Heart left ventricle (tissue), 16 donors: ENCODE data around the gene RASD2. TPM values are rescaled to one million over a fixed set of nuclear protein-coding genes. Genes with fewer than 3 reads are reported as not detected.

Experiments
- ATAC-seq, 4 donors: fragments of 200-7000 bp; cut with Tn5 transposase; one replicate each; pipeline ENCODE4 v1.9.1; 2020 to 2022; ENCODE audit warnings: moderate library complexity in 4 of 4, mild to moderate bottlenecking in 3 of 4, moderate number of reproducible peaks in 1 of 4
- DNase-seq, 5 donors: peaks; one replicate each; pipeline ENCODE4 v3.0.0-alpha.2; 2020
- H3K27ac ChIP-seq, 12 donors: fragments of 200-600 bp; sonication (generic) in 4 of 12; one replicate each; pipeline versions ENCODE4 v1.5.0 to v1.8.0; 2016 to 2022; ENCODE audit warnings: mild to moderate bottlenecking in 2 of 12
- H3K27me3 ChIP-seq, 9 donors: fragments of 200-600 bp; sonication (generic) in 2 of 9; one replicate each; pipeline versions ENCODE4 v1.5.1 to v1.8.0; 2016 to 2022; ENCODE audit warnings: mild to moderate bottlenecking in 3 of 9
- H3K36me3 ChIP-seq, 9 donors: fragments of 200-600 bp; sonication (generic) in 2 of 9; one replicate each; pipeline versions ENCODE4 v1.5.0 to v1.8.0; 2018 to 2022; ENCODE audit warnings: mild to moderate bottlenecking in 2 of 9
- H3K4me1 ChIP-seq, 12 donors: fragments of 200-600 bp; sonication (generic) in 4 of 12; one replicate each; pipeline versions ENCODE4 v1.5.0 to v1.8.0; 2016 to 2022; ENCODE audit warnings: mild to moderate bottlenecking in 3 of 12
- H3K4me3 ChIP-seq, 12 donors: fragments of 200-600 bp; sonication (generic) in 4 of 12; one replicate each; pipeline versions ENCODE4 v1.5.0 to v1.8.0; 2017 to 2022; ENCODE audit warnings: mild to moderate bottlenecking in 9 of 12, moderate library complexity in 4 of 12
- H3K9me3 ChIP-seq, 12 donors: fragments of 200-600 bp; sonication (generic) in 4 of 12; one replicate each; pipeline versions ENCODE4 v1.5.0 to v1.8.0; 2016 to 2022; ENCODE audit warnings: mild to moderate bottlenecking in 1 of 12
- CTCF ChIP-seq, 12 donors: fragments of 200-600 bp; sonication (generic) in 4 of 12; IDR thresholded peaks; one replicate each; pipeline versions ENCODE4 v1.5.0 to v1.8.0; 2018 to 2022; ENCODE audit warnings: antibody characterized with exemption in 12 of 12, mild to moderate bottlenecking in 5 of 12
- POLR2A ChIP-seq, 2 donors: fragments of 450-650 bp; IDR thresholded peaks; one replicate each; pipeline ENCODE4 v1.6.1; 2017; ENCODE audit warnings: antibody characterized with exemption in 2 of 2, mild to moderate bottlenecking in 2 of 2, moderate library complexity in 2 of 2
- WGBS, 4 donors: extraction: QIAGEN DNeasy Blood & Tissue Kit in 2 of 4; methylation state at CpG; one replicate each; pipeline versions ENCODE4 v1.1.5 to v1.1.7; 2013 to 2018; 5-methylcytosine and 5-hydroxymethylcytosine counted together
- intact Hi-C, 10 donors: fragments of 100-400 bp; cut with DNase I; formaldehyde crosslinking; loops; one replicate each; pipeline versions ENCODE4 v1.11.1 to v1.14.2; 2022
- polyA plus RNA-seq, 2 donors: library from polyadenylated mRNA; stranded (reverse); fragments of 200-250 nt; gene quantifications; one replicate each; pipeline ENCODE4 v1.2.3, GENCODE V29; 2013
- total RNA-seq, 9 donors: library from RNA; depleted of rRNA in 2 of 9; stranded (reverse); fragments of >200 nt in 2 of 9; fragmentation: NEBNext Ultra II Directional in 3 of 9; extraction: Animal tissue kit (Norgen Biotek cat#: 25700) in 3 of 9; gene quantifications; one replicate each; pipeline versions ENCODE4 v1.1.0 to v1.2.4, GENCODE V29; 2016 to 2023
- donor health status: ischemic (EF 13 %, LVEDD 7.1; RV severe dilation, severe dysfunction).
- donor health status: healthy with polysubstance abuse.
- donor health status: DM: no; HTN: yes; CAD: no.
- donor health status: DM: no; HTN: no; CAD: no.
- donor health status: ischemic (EF 25% LVEDD 6.9; RV normal size, moderate dysfunction).
- donor health status: ischemic (EF 25% LVEDD 5.7; RV mildly dilated, moderate dysfunction).
- donor health status: healthy.
- donor health status: DM: yes; HTN: yes; CAD: no.
- donor health status: ischemic (EF 35%, LVEDD 5.7; RV mildly dilated, moderate dysfunction).
- donor health status: nonischemic (EF 11% LVEDD 7.7; RV severe dilation, severe dysfunction).
- donor health status: DM: yes; HTN: yes; CAD: no.
- donor health status: PGD.
- donor health status: ischemic (EF 29% LVEDD 5.4; RV normal size, mild dysfunction).
- donor health status: nonischemic (EF 23%, LVEDD 6.1; RV moderate dilation, normal function).

Gene RASD2
- total and polyA plus RNA-seq, 11 donors: 1.4 to 10.5 (median 5.0) TPM

- WGBS, 4 donors: 85 to 96% (median 88%) methylated on average over 8 of the region's 8 CpGs
- DNase-seq: no peak
Measured at GRCh38 chr22:35576671-35577070, 36.0 kb downstream of the RASD2 start.

DNA sequence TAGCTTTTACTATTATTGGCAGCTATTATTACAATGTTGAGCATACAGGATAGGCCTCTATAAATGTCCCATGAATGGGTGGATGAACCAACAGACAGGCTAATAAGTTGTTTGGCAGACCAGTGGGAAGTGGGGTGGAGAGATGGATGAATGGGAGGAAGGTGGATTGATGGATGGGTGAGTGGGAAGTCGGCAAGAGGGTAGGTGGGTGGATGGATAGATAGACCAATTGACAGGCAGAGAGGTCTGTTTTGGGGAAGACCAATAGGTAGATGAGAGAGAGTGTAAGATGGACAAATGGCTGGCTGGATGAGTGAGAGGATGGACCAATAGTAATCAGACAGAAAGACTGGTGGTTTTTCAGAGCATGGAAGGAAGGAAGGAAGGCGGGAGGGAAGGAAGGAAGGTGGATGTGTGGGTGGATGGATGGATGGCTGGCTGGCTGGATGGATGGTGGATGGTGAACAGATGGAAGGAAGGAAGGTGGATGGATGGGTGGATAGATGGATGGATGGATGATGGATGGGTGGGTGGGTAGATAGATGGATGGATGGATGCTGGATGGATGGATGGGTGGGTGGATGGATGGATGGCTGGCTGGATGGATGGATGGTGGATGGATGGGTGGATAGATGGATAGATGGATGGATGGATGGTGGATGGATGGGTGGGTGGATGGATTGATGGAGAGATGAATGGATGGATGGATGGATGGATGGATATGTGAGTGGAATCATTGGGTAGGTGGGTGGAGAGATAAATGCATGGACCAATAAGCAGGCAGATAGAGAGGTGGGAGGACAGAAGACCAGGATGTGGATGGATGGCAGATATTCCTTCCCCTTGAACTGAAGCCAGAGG lies 37.4 kb downstream of the RASD2 start:
- Histone ChIP-seq H3K9me3 (no peaks in the 10 kb centered on the region), H3K27ac (peak overlapping the region in 1 of 12 donors; percentile 35), H3K27me3 (no peaks in the 10 kb centered on the region), H3K36me3 (no peaks in the 10 kb centered on the region), H3K4me1 (peaks cover 0 to 10% (median 5%) of the 10 kb centered on the region in 12 donors), H3K4me3 (no peak overlapping the region)
- 88 to 91% (median 90%) methylated on average over 2 of the region's 2 CpGs for WGBS, 4 donors
- no peak for TF ChIP-seq POLR2A (IDR thresholded peaks at IDR 0.05)
- TF ChIP-seq CTCF (IDR thresholded peaks at IDR 0.05): no peak
- ATAC-seq: no peak
- intact Hi-C loops: no loop called here
- DNase-seq: no peak

More at GRCh38 chr22:35576671-35577070, 36.0 kb downstream of the RASD2 start:
- ATAC-seq: no peak
- Histone ChIP-seq H3K4me1 (peaks cover 0 to 1% (median 0%) of the 10 kb centered on the region in 12 donors), H3K27me3 (no peaks in the 10 kb centered on the region), H3K4me3 (no peak overlapping the region), H3K9me3 (no peaks in the 10 kb centered on the region), H3K36me3 (no peaks in the 10 kb centered on the region), H3K27ac (no peak overlapping the region)
- intact Hi-C loops: no loop called here
- no peak for TF ChIP-seq CTCF (IDR thresholded peaks at IDR 0.05)
- TF ChIP-seq POLR2A (IDR thresholded peaks at IDR 0.05): no peak

DNA sequence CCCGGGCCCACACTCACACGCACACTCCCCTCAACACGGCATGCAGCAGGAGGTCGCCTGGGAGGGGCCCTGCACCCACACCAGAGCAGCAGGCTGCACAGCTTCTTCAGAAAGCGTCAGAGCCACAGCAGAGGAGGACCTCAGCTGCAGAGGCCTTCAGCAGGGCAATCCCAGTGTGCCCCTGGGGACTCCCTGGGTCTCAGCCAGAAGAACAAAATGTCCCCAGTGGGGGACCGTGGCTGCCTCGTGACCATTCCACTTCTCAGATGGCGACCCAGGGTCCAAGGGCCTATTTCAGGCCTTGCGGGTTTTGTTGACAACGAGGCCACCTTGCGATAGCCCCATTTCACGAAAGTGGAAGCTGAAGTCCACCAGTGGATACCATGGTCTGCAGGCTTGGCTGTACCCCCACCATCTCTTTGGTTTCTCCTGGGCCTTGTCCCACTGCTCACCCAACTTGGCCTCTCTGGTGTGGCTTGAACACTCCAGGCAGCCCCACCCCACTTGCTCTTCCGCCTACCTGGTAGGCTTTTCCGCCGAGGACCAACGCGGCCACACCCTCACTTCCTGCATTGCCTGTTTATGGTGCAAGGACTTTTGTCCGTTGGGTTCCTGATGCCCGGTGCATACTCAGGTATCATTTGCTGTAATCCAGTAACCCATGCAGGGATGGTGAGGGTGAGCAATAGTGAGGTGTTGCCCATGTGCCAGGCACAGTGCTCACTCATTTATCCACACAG lies 38.4 kb downstream of the RASD2 start:
- peak in 3 of 4 donors; percentile 3 to 38 (median 17) for ATAC-seq
- intact Hi-C loops: no loop called here
- WGBS, 4 donors: 76 to 90% (median 78%) methylated on average over 19 of the region's 19 CpGs

More for the DNA sequence above, 38.4 kb downstream of the RASD2 start:
- H3K27me3 ChIP-seq: no peaks in the 10 kb centered on the region
- peaks cover 0 to 15% (median 7%) of the 10 kb centered on the region in 12 donors for H3K4me1 ChIP-seq
- H3K36me3 ChIP-seq: no peaks in the 10 kb centered on the region
- no peak overlapping the region for H3K4me3 ChIP-seq
- peak in 4 of 5 donors; percentile 50 to 69 (median 64) for DNase-seq
- no peaks in the 10 kb centered on the region for H3K9me3 ChIP-seq
- peak overlapping the region in 4 of 12 donors; percentile 32 to 53 (median 40) for H3K27ac ChIP-seq
- TF ChIP-seq POLR2A (IDR thresholded peaks at IDR 0.05) (no peak), CTCF (IDR thresholded peaks at IDR 0.05) (no peak)
